ENCODE measurements around the gene ADAM12. TPM values are rescaled to one million over a fixed set of nuclear protein-coding genes. Genes with fewer than 3 reads are reported as not detected.

ADAM12 gene
- total and polyA plus RNA-seq, 12 donors, result 0.08 to 3.9 (median 0.53) TPM

GRCh38 chr10:125984865-125985495 lies 403.3 kb downstream of the ADAM12 start:
- H3K27ac ChIP-seq, result no peak overlapping the region
- H3K27me3 ChIP-seq, result no peaks in the 10 kb centered on the region
- no peak for DNase-seq
- WGBS, 4 donors, result 77 to 90% (median 85%) methylated on average over 6 of the region's 6 CpGs
- no peak overlapping the region for H3K4me3 ChIP-seq
- no peaks in the 10 kb centered on the region for H3K36me3 ChIP-seq (replicated peaks in 1 of 2)
- TF ChIP-seq CTCF (IDR thresholded peaks at IDR 0.05) (no peak), POLR2A (IDR thresholded peaks at IDR 0.05) (no peak)
- intact Hi-C loops (cut with DNase I), result loop anchor here (5.0 kb wide), 3 partner anchors 317 to 517 kb away; partner anchors contain the start of gene ADAM12 (in 1 of the 2)
- no peaks in the 10 kb centered on the region for H3K4me1 ChIP-seq (replicated peaks in 1 of 2)
- no peaks in the 10 kb centered on the region for H3K9me3 ChIP-seq (replicated peaks in 1 of 3)

- no peak overlapping the region for H3K4me3 ChIP-seq
- intact Hi-C loops (cut with DNase I), result loop anchor here (5.0 kb wide), 2 partner anchors 403 to 518 kb away; partner anchors contain the start of gene ADAM12 (in 1 of the 2)
- no peak overlapping the region for H3K27ac ChIP-seq
- no peaks in the 10 kb centered on the region for H3K27me3 ChIP-seq
- H3K36me3 ChIP-seq (replicated peaks in 1 of 2), result no peaks in the 10 kb centered on the region
- no peak for TF ChIP-seq POLR2A (IDR thresholded peaks at IDR 0.05)
- no peak for TF ChIP-seq CTCF (IDR thresholded peaks at IDR 0.05)
- no peaks in the 10 kb centered on the region for H3K9me3 ChIP-seq (replicated peaks in 1 of 3)
- 76 to 87% (median 83%) methylated on average over 4 of the region's 4 CpGs for WGBS, 4 donors
- H3K4me1 ChIP-seq (replicated peaks in 1 of 2), result no peaks in the 10 kb centered on the region
- no peak for DNase-seq
Observed at GRCh38 chr10:125984346-125984745, 403.9 kb downstream of the ADAM12 start.

- TF ChIP-seq POLR2A (IDR thresholded peaks at IDR 0.05), result no peak
- TF ChIP-seq CTCF (IDR thresholded peaks at IDR 0.05), result no peak
- 92 to 96% (median 94%) methylated on average over 5 of the region's 5 CpGs for WGBS, 4 donors
- Histone ChIP-seq H3K4me1 (replicated peaks in 1 of 2) (no peaks in the 10 kb centered on the region), H3K4me3 (no peak overlapping the region), H3K27ac (no peak overlapping the region), H3K36me3 (replicated peaks in 1 of 2) (no peaks in the 10 kb centered on the region), H3K9me3 (replicated peaks in 1 of 3) (no peaks in the 10 kb centered on the region), H3K27me3 (no peaks in the 10 kb centered on the region)
- intact Hi-C loops (cut with DNase I), result loop anchor here (5.0 kb wide), 2 partner anchors 404 to 519 kb away; partner anchors contain the start of gene ADAM12 (in 1 of the 2)
- DNase-seq, result no peak
Observed at GRCh38 chr10:125983656-125984055, 404.6 kb downstream of the ADAM12 start.

- H3K9me3 ChIP-seq (replicated peaks in 1 of 3), result no peaks in the 10 kb centered on the region
Observed at GRCh38 chr10:125983161-125983560, 405.1 kb downstream of the ADAM12 start.

More at GRCh38 chr10:125983161-125983560, 405.1 kb downstream of the ADAM12 start:
- Histone ChIP-seq H3K36me3 (replicated peaks in 1 of 2) (no peaks in the 10 kb centered on the region), H3K27ac (no peak overlapping the region), H3K4me3 (no peak overlapping the region), H3K4me1 (replicated peaks in 1 of 2) (no peaks in the 10 kb centered on the region), H3K27me3 (no peaks in the 10 kb centered on the region)
- TF ChIP-seq POLR2A (IDR thresholded peaks at IDR 0.05) (no peak), CTCF (IDR thresholded peaks at IDR 0.05) (no peak)
- no peak for DNase-seq
- 80 to 94% (median 91%) methylated on average over 6 of the region's 6 CpGs for WGBS, 4 donors
- intact Hi-C loops (cut with DNase I), result loop anchor here (5.0 kb wide), 2 partner anchors 404 to 519 kb away; partner anchors contain the start of gene ADAM12 (in 1 of the 2)

All from adrenal gland (tissue), 12 donors.